HepG2 (cell line): ENCODE results near the gene AK4.

Experiments
- ATF1 ChIP-seq: IDR thresholded peaks from 2 replicates; pipeline ENCODE4 v1.6.1; 2016; ENCODE audit warnings: mild to moderate bottlenecking, control low read depth
- ZZZ3 ChIP-seq: sonication (generic); formaldehyde crosslinking; IDR thresholded peaks from 2 replicates; pipeline ENCODE4 v1.4.0; 2020; ENCODE audit warnings: missing genetic modification reagents, mild to moderate bottlenecking, borderline replicate concordance
- TF ChIP-seq, protein P1 (sequence below): sonication (generic); formaldehyde crosslinking; IDR thresholded peaks from 2 replicates; pipeline ENCODE4 v1.5.0; 2020; ENCODE audit warnings: mild to moderate bottlenecking, missing genetic modification reagents, moderate library complexity

- TF ChIP-seq, protein P1, sequence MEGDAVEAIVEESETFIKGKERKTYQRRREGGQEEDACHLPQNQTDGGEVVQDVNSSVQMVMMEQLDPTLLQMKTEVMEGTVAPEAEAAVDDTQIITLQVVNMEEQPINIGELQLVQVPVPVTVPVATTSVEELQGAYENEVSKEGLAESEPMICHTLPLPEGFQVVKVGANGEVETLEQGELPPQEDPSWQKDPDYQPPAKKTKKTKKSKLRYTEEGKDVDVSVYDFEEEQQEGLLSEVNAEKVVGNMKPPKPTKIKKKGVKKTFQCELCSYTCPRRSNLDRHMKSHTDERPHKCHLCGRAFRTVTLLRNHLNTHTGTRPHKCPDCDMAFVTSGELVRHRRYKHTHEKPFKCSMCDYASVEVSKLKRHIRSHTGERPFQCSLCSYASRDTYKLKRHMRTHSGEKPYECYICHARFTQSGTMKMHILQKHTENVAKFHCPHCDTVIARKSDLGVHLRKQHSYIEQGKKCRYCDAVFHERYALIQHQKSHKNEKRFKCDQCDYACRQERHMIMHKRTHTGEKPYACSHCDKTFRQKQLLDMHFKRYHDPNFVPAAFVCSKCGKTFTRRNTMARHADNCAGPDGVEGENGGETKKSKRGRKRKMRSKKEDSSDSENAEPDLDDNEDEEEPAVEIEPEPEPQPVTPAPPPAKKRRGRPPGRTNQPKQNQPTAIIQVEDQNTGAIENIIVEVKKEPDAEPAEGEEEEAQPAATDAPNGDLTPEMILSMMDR (CRISPR knock-in tag) = peak; percentile 50
- no peak for TF ChIP-seq ATF1
- TF ChIP-seq ZZZ3 (CRISPR knock-in tag) = no peak
Measured at GRCh38 chr1:65235867-65236805, 88.1 kb downstream of the AK4 start.
